Astrocyte of the hippocampus (primary cell): ENCODE measurements around the gene SLC2A6.

Experiments
- DNase-seq: peaks from one replicate; pipeline ENCODE4 v3.0.0; 2011; ENCODE audit warnings: low read depth, low spot score

The SLC2A6 gene

DNA sequence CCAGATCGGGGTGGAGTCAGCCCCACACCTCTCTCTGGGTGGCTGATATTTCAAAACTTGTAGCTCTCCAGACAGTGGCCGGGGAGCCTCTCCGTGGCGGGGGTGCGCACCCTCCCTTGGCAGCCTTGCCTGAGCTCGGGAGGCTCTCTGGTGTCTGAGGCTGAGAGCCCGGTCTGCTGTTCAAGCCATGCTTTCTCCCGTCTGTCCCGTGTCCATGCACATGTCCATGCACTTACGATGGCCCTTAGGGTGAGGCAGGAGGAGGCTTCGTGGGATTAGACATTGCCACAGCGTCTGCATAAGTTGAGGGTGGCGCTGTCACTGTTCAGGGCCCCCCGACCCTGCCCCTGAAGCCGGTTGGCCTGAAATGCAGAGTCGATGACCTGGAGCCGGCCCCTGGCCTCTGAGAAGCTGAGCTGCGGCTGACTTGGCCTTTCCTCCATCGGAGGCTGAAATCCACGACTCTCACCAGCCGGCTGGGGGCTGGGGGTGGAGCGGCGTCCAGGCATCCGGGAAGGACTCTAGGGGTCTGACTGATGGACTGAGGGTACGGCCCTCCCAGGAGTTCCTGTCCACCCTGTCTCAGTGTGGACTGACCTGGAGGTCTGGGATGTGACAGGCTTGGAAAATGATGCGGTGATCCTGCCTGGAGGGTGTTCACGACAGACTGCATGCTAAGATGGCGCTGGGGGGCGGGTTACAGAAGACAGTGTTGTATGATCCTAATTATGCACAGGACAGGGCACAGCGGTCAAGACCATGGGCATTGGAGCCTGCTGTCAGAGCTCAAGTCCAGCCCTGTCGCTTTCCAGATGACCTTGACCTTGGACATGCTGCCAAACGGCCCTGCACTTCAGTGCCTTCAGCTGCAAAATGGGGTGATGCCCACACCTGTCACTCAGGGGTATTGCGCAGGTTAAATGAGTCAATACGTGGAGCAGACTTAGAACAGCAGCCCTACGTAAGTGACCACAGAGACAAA lies 18.3 kb upstream of the SLC2A6 start:
- no peak for DNase-seq

DNA sequence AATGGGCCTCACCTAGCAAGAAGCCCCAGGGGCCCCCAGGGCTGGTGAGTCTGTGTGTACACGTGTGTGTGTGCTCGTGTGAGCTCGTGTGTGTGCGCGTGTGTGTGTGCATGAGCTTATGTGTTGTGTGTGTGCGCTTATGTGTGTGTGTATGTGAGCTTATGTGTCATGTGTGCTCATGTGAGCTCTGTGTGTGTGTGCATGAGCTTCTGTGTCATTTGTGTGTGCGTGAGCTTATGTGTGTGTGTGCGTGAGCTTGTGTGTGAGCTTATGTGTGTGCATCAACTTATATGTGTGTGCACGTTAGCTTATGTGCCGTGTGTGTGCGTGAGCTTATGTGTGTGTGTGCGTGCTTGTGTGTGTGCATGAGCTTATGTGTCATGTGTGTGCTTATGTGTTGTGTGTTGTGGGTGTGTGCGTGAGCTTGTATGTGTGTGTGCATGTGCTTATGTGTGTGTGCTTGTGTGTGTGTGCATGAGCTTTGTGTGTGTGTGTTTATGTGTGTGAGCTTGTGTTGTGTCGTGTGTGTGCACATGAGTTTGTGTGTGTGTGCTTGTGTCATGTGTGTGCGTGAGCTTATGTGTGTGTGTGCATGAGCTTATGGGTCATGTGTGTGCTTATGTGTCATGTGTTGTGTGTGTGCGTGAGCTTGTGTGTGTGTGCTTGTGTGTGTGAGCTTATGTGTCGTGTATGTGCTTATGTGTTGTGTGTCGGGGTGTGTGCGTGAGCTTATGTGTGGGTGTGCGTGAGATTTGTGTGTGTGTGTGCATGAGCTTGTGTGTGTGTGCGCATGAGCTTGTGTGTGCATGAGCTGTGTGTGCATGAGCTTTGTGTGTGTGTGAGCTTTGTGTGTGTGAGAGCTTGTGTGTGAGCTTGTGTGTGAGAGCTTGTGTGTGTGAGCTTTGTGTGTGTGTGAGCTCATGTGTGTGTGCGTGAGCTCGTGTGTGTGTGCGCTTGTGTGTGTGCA lies 16.7 kb upstream of the SLC2A6 start:
- no peak for DNase-seq

DNA sequence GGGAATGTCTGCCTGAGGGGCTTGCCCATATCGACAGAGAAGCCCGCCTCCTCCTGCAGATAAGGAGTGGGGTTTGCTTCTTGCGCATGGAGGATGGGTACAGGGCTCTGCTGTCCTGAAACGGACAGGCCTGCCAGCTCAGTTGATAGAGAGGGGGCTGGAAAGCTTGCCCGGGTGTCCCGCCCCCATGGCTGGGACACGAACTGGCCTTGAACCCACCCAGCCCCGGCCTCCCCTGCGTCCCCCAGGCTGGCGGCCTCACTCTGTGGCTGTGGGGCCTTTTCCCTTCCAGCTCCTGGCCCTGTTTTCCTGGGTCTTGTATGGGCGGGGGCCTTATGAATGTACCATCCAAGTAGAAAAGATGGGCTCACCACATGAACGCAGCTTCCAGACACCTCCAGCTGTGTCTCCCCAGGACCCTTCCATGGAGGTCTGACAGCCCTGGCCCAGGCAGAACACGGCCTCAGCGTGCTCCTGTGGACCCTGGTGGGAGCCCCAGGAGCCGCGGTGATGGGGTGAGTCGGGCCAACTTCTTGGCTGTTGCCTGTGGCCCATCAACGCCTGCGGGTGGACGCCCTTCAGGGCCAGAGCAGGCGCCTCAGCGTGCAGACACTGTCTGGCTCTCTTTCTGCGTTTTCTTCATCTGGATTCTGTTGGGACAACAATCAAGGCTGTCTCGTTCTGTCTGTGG lies 15.9 kb upstream of the SLC2A6 start:
- DNase-seq = no peak

DNA sequence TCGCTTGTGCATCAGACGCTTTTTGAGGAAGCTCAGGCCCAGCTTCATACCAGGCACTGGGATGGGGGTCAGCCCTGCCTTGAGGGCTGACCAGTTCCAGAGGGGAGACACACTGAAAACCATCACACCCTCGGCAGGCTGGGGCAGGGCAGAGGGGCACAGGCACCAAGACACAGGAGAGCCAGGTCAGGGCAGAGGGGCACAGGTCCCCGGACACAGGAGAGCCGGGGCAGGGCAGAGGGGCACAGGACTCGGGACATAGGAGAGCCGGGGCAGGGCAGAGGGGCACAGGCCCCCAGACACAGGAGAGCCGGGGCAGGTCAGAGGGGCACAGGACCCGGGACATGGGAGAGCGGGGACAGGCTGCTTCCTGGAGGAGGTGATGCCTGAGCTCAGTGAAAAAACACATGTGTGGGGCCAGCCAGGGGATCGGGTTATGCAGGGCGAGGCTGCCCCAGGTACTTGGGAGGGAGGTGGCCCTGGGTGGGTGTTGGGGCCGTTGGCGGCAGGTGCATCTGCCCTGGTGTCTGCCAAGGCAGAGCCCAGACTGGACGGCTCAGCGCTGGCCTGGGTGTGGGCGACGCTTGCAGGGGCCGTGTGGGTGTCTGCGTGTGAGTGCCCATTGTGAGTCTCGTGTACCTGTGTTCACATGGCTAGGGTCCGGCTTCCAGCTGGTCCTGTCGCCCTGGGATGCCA lies 15.1 kb upstream of the SLC2A6 start:
- DNase-seq = no peak

DNA sequence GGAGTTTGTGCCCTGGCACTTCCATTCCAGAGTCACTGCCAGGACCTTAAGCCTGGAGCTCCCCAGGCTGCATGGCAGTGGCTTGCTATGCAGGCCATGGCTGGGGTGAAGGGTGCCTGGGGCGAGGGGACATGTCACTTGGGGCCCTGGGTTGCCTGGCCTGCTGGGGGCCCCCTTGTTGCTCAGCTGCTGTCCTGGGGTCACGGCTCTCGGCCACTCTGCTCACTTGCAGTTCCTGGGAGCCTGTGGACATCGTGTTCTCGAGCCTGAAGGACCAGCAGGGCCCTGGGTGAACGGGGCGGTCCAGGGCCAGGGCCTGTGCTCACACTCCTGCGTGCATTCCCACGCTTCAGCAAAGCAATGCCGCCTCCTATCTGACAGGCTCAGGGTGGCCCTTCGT lies 14.5 kb upstream of the SLC2A6 start:
- no peak for DNase-seq

DNA sequence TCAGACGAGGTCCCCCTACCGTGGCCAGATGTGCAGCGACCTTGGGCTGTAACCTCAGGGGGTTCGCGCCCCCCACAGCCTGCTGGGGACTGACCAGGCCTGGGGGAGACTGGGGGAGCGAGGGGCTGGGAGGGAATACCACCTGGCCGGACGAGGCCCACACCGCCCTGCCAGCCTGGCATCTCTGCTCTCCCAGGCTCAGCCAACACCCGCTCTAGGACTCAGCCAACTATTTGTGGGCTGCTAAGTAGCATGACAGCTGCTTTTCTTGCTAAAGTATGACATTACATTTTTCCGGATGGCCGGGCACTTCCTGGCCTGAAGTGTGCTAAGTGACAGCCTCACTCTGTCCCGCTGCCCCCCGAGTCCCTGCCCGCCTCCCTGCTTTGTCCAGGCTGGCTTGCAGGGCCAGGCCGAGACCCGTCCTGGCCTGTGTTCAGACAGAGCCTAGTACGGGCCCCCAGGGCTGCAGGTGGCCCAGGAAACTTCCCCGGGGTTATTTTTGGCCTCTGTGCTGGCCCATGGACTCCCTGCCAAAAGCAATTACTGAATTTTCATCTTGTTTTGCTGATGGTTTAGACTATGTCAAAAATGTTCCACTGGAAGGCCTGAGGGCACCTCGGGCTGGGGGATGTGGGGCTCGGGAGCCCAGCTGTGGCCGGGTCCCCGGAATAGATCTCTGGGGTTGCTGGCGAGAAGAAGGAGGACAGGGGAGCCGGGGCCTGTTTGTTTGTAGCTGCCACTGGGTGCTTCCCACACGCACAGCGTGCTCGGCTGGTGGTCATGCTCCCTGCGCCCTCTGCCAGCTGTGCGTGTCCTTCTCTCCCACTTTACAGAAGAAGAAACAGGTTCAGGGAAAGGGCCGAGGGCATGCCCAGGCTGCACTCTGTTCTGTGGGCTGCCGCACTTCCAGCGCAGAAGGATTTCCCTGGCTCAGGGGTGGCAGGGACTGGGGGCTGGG lies 13.4 kb upstream of the SLC2A6 start:
- peak; percentile 71 for DNase-seq

DNA sequence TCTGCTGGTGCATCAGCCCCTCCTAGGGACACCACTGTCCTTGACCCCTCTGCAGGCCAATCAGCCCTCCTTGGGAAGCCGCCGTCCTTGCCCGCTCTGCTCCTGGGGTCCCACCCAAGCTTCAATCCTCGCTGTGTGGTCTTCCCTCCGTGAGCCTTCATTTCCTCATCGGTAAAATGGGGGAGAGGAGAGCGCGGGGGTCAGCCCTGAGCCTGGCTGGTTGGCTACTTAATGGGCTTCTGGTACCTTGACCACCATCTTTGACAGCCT lies 12.7 kb upstream of the SLC2A6 start:
- no peak for DNase-seq

DNA sequence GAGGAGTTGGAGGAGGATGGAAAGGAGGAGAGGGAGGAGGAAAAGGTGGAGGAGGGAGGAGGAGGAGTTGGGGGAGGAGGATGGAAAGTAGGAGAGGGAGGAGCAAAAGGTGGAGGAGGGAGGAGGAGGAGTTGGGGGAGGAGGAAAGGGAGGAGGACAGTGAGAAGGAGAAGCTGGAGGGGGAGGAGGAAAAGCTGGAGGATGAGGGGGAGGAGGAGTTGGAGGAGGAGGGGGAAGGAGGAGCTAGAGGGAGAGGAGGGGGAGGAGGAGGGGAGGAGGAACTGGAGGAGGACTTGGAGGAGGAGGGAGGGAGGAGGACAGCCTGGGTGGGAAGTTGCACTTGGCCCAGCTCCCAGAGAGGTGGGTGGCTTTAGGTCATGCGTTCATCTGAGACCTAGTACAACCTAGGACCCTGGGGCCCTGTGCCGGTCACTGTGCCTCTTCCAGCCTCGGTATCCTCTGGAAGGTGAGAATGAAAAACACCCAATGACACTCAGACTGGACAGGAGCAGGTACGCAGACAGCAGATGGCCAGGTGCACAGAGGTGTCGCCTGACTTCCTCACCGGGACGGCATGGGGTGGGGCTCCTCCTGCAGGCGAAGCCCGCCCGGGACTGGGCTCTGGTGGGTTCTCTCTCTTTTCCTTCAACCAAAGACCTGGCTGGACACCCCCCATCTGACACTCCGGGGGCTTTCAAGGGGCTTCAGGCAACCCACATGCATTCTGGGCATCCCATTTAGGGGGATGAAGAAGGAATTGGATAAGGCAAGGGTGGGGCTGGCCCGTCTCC lies 12.2 kb upstream of the SLC2A6 start:
- DNase-seq = no peak

DNA sequence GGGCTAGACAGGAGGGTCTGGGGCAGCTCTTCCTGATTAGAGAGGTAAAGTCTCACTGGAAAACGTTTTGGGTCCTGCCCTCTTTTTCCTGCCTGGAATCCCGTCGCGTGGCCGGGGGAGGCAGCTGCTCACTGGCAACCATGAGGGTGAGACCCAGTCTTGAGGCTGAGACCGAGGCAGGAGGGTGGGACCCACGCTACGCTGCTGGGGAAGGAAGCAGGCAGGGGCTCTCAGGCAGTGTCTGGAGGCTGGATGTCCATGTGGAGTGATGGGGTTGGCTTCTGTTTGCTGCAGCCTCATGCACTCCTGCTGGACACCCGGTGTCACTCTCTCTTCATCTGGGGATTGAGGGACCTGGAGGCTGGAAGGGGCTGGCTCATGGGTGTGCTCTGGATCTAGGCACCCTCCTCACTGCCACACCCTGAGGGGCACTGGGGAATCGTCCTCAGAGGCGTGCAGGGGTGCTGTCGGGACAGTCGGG lies 11.3 kb upstream of the SLC2A6 start:
- DNase-seq = no peak

DNA sequence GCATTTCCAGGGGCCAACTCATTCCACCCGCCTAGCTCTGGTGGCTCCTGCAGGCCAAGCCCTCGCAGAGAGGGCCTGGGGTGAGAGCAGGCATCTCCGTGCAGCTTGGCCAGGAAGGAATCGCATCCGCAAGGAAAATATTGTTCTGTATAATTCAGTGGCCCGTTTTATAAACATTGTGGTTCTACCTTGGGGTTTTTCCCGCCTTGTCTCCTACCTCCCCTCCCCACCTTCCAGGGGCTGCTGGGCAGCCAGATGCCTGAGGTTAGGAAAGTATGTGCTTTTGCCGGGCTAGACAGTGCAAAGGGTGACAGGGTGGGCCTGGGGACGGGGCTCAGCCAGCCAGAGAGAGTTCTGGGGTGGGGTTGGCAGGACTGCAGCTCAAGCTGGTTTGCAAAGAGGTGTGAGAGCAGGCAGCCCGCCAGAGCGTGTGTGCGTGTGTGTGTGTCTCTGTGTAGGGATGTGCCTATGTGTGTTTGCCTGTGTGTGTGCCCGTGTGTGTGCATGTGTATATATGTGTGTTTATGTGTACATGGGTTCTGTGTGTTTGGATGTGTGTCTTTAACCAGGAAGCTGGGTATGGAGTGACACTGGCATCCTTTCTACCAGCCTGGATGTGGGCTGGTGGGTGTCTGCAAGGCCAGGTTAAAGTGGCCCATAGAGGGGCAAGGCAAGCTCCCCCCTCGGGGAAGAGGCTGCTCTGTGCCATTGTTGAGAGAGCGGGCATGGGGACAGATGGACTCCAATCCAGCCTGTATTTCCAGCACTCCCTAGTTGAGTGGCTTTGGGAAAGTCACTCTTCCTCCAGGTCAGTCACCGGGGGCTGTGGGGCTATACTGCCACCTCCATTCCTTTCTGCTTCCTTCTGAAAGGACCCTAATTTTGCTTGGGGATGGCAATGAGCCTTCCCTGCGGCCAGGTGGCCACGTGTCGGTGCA lies 10.6 kb upstream of the SLC2A6 start:
- DNase-seq = peak; percentile 82

DNA sequence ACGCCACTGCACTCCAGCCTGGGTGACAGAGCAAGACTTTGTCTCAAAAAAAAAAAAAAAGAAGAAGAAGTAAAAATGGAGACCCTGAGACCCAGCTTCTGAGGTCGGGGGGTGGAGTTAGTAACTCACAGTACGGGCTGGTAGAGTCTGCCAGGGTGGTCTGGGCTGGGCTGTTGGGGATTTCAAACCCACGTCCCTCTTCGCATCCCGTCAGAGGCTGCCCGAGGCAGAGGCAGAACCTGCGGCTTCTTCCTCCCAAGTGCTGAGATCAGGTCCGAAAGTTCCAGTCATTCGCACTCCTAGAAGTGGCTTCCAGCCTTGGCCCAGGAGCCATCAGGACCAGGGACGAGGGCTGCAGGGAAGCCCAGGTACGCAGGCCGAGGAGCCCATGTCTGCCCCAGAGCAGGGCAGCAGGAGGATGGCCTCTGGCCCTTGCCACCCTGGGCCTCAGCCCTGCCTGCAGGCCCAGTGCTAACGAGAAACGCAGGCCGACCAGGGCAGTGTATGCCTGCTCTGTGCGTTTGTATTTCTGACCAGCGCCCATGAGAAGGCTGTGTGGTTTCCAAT lies 9.9 kb upstream of the SLC2A6 start:
- no peak for DNase-seq

DNA sequence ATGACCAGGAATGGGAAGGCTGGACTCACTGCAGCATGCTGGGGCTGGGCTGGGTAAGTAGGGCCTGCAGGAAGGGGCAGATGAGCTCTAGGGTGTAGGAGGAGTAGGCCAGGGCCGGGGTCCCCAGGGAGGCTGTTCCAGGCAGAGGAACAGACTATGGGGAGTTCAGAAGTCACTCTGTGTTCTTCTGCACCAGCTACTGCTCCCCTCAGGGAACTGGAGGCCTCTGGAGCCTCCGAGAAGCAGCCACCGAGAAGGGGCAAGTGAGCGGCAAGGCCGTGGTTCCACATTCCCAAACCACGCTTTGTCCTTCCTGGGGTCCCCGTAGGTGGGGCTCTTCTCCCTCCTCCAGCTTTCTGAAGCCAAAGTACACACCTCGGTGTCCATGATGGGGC lies 8.4 kb upstream of the SLC2A6 start:
- DNase-seq = no peak

DNA sequence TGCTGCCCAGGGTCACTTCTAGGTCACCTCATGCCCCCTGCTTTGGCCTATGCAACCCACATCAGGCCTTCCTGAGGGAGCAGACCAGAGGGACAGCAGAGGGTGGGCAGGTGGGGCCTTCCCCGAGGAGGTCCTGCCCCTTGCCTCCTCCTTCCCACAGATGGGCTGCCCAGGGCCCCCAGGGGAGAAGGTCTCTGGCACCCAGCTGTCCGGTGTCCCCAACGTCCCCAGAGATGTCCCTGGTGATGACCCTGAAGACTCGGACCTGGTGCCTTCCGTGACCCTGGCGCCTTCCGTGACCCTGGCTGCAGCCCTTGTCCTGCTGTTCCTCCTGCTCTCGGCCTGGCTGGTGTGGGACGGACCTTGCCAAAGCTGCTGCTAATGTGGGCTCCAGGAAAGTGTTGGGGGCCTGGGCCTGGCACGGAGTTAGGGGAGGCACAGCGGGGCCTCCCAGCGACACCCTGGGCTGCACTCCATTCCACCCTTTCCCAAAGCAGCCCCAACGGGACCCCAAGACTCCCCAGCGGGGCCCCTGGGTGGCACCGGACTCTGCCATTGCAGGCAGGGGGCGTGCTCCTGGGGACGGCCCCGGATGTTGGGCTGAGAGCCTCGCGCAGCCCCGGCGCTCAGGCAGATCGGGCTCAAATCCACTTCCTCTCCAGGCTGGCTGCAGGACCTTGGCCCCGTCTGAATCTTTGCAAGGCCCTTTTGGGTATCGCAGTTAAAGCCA lies 6.8 kb upstream of the SLC2A6 start:
- DNase-seq = no peak

DNA sequence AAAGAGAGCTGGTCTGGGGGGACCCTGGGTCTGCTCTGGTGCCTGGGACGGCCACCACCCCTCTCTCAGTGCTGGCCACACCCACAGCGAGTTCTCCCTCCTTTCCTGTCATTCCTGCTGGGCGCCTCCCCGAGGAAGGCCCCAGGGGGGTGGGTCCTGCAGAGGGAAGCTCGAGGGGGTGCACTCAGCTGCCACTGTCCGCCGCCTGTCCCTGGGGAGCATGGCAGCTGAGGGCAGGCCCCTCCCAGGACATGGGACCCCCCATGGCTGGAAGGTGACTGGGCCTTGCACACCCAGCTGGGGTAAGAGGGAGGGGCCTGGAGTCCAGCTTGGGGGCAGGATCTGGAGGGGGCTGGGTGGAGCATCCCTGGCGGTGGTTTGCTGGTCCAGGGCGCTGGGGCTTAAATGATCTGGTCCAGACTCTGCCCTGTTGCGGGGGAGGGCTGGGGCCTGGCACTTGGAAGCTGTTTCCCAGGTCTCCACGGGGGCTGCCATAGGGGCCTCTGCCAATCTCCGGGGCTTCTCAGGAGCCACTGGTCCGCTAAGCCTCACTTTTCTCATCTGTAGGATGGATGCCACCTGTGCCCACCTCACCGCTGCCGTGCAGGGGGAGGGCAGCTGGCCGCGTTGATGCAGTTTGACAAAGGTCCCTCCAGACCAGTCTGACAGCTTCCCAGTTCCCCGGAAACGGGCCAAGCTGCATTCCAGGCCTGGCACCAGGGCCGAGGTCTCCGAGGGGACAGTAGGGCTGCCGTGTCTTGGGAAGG lies 6.0 kb upstream of the SLC2A6 start:
- DNase-seq = no peak

DNA sequence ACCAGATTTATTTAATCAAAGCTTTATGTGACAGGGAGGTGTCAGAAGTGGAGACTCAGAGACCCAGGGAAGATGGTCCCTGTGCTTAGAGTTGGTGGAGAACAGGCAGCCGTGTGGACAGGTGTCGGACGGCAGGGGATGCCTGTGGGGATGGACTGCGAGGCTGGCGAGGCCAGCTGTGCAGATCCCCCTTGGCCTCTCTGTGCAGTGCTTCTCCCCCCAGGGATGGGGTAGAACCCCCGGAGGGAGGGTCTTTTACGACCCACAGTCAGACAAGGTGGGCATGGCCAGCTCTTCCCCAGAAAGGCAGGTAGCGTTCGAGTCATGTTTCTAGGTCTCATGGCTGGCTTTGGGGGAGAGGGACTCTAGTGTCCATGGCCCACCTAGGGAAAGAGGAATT lies 4.7 kb upstream of the SLC2A6 start:
- DNase-seq = no peak
